NCI-H2196 (cell line): ENCODE data around the gene MLLT10.
"Not testable (repeated sequence)": the region's sequence is repeated elsewhere in the genome, so short reads cannot be mapped to it uniquely, and the experiment has no call there.

Experiments used
- DNase-seq: peaks from one replicate; lab custom pipeline; 2025; ENCODE audit not compliant: unreplicated experiment; lab: John Stamatoyannopoulos, UW

Gene MLLT10

GRCh38 chr10:21692916-21693315 lies 158.9 kb downstream of the MLLT10 start:
- no peak for DNase-seq

GRCh38 chr10:21693418-21693817 lies 159.4 kb downstream of the MLLT10 start:
- no peak for DNase-seq

GRCh38 chr10:21694631-21695030 lies 160.6 kb downstream of the MLLT10 start:
- no peak for DNase-seq

- no peak for DNase-seq
Measured at GRCh38 chr10:21696302-21696701, 162.3 kb downstream of the MLLT10 start.

- no peak for DNase-seq
Measured at GRCh38 chr10:21699575-21699974, 165.5 kb downstream of the MLLT10 start.

GRCh38 chr10:21700474-21700873 lies 166.4 kb downstream of the MLLT10 start:
- no peak for DNase-seq

GRCh38 chr10:21702633-21703111 lies 168.6 kb downstream of the MLLT10 start:
- no peak for DNase-seq

GRCh38 chr10:21705142-21705827 lies 171.3 kb downstream of the MLLT10 start:
- no peak for DNase-seq

GRCh38 chr10:21705828-21706176 lies 171.8 kb downstream of the MLLT10 start:
- DNase-seq = no peak

- DNase-seq = no peak
Measured at GRCh38 chr10:21707498-21707897, 173.5 kb downstream of the MLLT10 start.

- no peak for DNase-seq
Measured at GRCh38 chr10:21712975-21713374, 178.9 kb downstream of the MLLT10 start.

- no peak for DNase-seq
Measured at GRCh38 chr10:21715531-21716195, 181.6 kb downstream of the MLLT10 start.

- not testable (repeated sequence) for DNase-seq
Measured at GRCh38 chr10:21717437-21718054, 183.5 kb downstream of the MLLT10 start.

GRCh38 chr10:21719502-21719901 lies 185.5 kb downstream of the MLLT10 start:
- DNase-seq = no peak

GRCh38 chr10:21720090-21720489 lies 186.1 kb downstream of the MLLT10 start:
- DNase-seq = no peak

GRCh38 chr10:21721000-21721665 lies 187.1 kb downstream of the MLLT10 start:
- DNase-seq = no peak

GRCh38 chr10:21722209-21722608 lies 188.2 kb downstream of the MLLT10 start:
- DNase-seq = no peak

- DNase-seq = no peak
Measured at GRCh38 chr10:21724020-21724589, 190.1 kb downstream of the MLLT10 start.

GRCh38 chr10:21724687-21725367 lies 190.8 kb downstream of the MLLT10 start:
- peak; percentile 91 for DNase-seq

- no peak for DNase-seq
Measured at GRCh38 chr10:21726601-21727225, 192.7 kb downstream of the MLLT10 start.
